Progenitor cell of endocrine pancreas (in vitro differentiated cells): ENCODE results near the gene HNRNPUL2. TPM values are rescaled to one million over a fixed set of nuclear protein-coding genes. Genes with fewer than 3 reads are reported as not detected.

Experiments
- DNase-seq: peaks from one replicate; pipeline ENCODE4 v3.0.0; 2021; ENCODE audit warnings: low spot score; ENCODE audit not compliant: unreplicated experiment
- H3K27ac Mint-ChIP-seq: 2 replicates; pipeline ENCODE4 v1.8.0; 2021; ENCODE audit warnings: mild to moderate bottlenecking, moderate library complexity, mixed read lengths
- H3K27me3 Mint-ChIP-seq: 2 replicates; pipeline ENCODE4 v1.8.0; 2021; ENCODE audit warnings: mixed read lengths
- H3K36me3 Mint-ChIP-seq: 2 replicates; pipeline ENCODE4 v1.8.0; 2022; ENCODE audit warnings: mixed read lengths; ENCODE audit not compliant: insufficient read depth
- H3K4me1 Mint-ChIP-seq: 2 replicates; pipeline ENCODE4 v1.8.0; 2021; ENCODE audit warnings: low read depth, mixed read lengths
- H3K4me3 Mint-ChIP-seq: 2 replicates; pipeline ENCODE4 v1.8.0; 2021; ENCODE audit warnings: low read depth, mild to moderate bottlenecking, moderate library complexity, mixed read lengths
- H3K9me3 Mint-ChIP-seq: 2 replicates; pipeline ENCODE4 v1.8.0; 2021; ENCODE audit warnings: low read depth, mixed read lengths
- total RNA-seq: library from RNA; stranded (reverse); gene quantifications from 2 replicates; pipeline ENCODE4 v1.2.1, GENCODE V29; 2021
- TF ChIP-seq, protein P1 (sequence below): fragments of 200-600 bp; sonication (generic); IDR thresholded peaks from one replicate; pipeline ENCODE4 v1.5.0; 2021; ENCODE audit warnings: antibody characterized with exemption, mild to moderate bottlenecking; ENCODE audit not compliant: unreplicated experiment

The HNRNPUL2 gene
- total RNA-seq, 1 donor from 2014 or later, result 61.0 TPM

DNA sequence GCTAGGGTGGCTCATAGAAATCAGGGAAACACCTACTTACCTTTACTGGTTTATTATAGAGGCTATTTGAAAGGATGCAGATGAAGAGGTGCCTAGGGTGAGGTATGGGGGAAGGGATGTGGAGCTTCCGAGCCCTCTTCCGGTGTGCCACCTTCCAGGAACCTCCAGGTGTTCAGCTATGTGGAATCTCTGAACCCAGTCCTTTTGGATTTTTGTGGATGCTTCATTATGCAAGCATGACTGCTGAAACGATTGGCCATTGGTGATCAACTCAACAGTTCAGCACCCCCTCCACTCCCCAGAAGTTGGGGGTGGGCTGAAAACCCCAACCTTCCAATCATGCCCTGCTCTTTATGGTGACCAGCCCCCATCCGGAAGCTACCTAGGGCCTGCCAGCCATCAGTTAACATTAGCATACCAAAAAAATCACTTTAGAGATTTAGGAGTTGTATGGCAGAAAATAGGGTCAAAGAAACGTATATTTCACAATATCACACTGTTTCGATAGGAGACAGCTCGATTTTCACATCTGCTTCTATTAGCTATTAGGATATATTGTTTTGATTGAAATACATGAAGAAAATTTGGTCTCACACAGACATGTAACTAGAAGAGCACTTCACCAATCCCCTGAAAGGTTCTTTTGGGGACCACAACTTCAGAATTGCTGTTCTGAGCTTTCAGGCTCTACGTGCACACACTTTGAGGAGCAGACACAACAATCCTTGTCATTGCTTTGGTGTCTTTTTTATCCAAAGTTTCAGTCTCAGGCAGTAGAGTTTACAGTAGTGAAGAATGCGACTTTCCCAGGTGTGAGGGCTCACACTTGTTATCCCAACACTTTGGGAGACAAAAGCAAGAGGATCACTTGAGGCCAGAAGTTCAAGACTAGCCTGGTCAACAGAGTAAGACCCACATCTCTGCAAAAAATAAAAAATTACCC lies 30.9 kb upstream of the HNRNPUL2 start:
- Mint-ChIP-seq H3K27me3 (no peaks in the 10 kb centered on the region), H3K27ac (no peak overlapping the region), H3K4me3 (no peak overlapping the region), H3K4me1 (peaks cover 21% of the 10 kb centered on the region), H3K36me3 (peaks cover 1% of the 10 kb centered on the region), H3K9me3 (no peaks in the 10 kb centered on the region)
- TF ChIP-seq, protein P1, sequence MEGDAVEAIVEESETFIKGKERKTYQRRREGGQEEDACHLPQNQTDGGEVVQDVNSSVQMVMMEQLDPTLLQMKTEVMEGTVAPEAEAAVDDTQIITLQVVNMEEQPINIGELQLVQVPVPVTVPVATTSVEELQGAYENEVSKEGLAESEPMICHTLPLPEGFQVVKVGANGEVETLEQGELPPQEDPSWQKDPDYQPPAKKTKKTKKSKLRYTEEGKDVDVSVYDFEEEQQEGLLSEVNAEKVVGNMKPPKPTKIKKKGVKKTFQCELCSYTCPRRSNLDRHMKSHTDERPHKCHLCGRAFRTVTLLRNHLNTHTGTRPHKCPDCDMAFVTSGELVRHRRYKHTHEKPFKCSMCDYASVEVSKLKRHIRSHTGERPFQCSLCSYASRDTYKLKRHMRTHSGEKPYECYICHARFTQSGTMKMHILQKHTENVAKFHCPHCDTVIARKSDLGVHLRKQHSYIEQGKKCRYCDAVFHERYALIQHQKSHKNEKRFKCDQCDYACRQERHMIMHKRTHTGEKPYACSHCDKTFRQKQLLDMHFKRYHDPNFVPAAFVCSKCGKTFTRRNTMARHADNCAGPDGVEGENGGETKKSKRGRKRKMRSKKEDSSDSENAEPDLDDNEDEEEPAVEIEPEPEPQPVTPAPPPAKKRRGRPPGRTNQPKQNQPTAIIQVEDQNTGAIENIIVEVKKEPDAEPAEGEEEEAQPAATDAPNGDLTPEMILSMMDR, result no peak
- no peak for DNase-seq

DNA sequence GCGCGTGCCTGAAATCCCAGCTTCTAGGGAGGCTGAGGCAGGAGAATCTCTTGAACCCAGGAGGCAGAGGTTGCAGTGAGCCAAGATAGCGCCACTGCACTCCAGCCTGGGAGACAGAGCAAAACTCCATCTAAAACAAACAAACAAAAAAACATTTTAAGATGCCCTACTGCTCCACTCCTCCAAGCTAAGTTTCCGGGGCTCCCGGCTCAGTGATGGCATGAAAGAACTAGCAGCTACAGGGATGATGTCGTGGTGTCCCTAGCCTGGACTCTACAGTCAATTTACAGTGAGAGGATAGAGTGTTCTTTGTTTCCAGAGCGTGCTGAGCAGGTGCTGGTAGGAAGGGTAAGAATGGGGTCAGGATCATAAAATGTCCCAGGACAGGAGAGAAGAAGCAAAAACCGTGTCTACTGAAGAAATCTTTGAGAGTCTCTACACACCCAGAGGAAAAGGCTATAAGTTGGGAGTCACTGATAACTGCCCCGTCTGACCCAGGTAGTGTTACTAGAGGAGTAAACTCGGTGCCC lies 27.9 kb upstream of the HNRNPUL2 start:
- peak overlapping the region; percentile 11 for H3K27ac Mint-ChIP-seq
- H3K36me3 Mint-ChIP-seq, result peaks cover 3% of the 10 kb centered on the region
- no peaks in the 10 kb centered on the region for H3K9me3 Mint-ChIP-seq
- peak overlapping the region; percentile 33 for H3K4me3 Mint-ChIP-seq
- TF ChIP-seq, protein P1, result no peak
- H3K4me1 Mint-ChIP-seq, result peaks cover 11% of the 10 kb centered on the region
- no peaks in the 10 kb centered on the region for H3K27me3 Mint-ChIP-seq
- no peak for DNase-seq

DNA sequence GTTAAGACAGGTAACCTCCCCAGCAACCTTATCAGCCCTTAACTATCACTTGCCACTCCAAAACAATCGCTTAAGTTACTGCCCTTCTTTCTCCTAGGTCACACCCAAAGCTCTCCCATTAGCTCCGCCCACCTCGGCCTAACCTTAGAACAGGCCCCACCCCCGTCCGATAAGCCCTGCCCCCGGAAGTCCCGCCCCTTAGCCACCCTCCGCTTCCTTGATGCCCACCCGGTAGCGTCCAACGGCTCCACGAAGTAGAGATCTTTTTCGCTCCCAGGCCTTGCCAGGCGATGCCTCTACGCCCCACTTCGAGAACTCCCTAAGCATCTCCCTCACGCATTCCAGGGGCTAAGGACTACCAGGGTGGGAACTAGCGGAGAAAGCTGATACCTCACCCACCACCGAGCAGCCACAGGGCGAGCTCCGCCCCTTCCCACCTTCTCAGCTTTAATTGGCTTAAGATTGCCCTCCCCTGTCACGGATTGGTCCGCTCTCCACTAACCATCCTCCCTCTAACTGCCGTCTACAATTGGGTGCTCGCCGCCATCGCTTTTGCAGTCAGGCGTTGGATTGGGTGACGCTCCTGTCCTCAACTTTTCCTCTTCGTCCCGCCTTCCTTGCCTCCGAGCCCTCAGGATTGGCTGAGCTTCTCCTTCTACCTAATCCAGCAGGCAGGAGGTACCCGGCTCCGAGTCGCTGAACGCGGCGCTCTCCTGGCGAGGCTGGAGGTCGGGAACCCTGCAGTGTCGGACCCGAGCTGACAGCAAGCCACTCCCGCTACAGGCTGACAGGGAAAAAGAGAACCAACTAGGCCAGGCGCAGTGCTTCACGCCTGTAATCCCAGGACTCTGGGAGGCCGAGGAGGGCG lies 26.7 kb upstream of the HNRNPUL2 start, which contains the start of gene ZBTB3:
Gene ZBTB3, minus strand, starts transcription at position 425 of the 868 bp plus-strand sequence. CDS start 496 bp downstream, outside the sequence.
- Mint-ChIP-seq H3K4me1 (peaks cover 13% of the 10 kb centered on the region), H3K9me3 (no peaks in the 10 kb centered on the region), H3K36me3 (peaks cover 6% of the 10 kb centered on the region), H3K4me3 (peak within 1 kb of the TSS; percentile 100), H3K27ac (peak within 1 kb of the TSS; percentile 96), H3K27me3 (no peaks in the 10 kb centered on the region)
- peak; percentile 92 for DNase-seq
- TF ChIP-seq, protein P1, result no peak

DNA sequence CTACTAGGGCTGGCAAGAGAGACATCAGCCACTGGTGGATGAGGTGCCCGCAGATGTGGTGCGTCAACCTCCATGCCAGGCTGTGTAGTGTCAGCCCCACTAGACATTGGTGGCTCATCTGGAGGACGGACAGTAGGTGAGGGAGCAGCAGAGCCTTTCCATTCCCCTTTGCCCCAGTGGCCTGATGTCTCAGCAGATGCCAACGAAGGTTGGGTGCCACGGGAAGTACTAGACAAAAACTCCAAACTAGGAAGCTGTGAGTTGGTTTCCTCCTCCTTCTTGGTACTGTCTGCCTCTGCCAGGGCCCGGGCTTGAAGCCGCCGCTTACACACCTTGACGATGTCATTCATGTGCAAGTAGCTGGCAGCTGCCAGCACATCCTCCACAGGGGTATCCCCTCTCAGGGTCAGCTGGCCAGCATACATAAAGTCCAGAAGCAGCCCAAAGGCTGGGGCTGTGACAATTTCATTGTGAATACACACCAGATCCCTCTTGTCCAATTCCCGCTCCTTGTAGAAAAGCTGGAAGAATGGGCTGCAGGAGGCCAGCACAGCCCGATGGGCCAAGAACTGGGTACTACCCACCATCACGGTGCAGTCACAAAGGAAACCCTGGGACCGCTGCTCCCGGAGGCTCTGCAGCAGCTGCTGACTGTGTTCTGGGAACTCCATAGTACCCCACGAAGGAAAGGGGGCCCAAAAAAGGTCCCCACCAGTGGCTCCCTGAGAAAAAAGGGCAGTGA lies 25.9 kb upstream of the HNRNPUL2 start:
- TF ChIP-seq, protein P1, result no peak
- Mint-ChIP-seq H3K36me3 (peaks cover 8% of the 10 kb centered on the region), H3K9me3 (no peaks in the 10 kb centered on the region), H3K4me1 (peaks cover 16% of the 10 kb centered on the region), H3K27ac (peak overlapping the region; percentile 96), H3K27me3 (no peaks in the 10 kb centered on the region), H3K4me3 (peak overlapping the region; percentile 100)
- DNase-seq, result no peak
